ENCODE results near the gene FAF2.
A peak's percentile ranks its signal among the peaks of the same experiment; 100 is the strongest.
"Not testable (repeated sequence)": the region's sequence is repeated elsewhere in the genome, so short reads cannot be mapped to it uniquely, and the experiment has no call there.

FAF2 gene

GRCh38 chr5:176542596-176543427, 94.6 kb downstream of the FAF2 start:
- DNase-seq (ENCODE audit: low read depth in 2 of 2) = no peak

DNA sequence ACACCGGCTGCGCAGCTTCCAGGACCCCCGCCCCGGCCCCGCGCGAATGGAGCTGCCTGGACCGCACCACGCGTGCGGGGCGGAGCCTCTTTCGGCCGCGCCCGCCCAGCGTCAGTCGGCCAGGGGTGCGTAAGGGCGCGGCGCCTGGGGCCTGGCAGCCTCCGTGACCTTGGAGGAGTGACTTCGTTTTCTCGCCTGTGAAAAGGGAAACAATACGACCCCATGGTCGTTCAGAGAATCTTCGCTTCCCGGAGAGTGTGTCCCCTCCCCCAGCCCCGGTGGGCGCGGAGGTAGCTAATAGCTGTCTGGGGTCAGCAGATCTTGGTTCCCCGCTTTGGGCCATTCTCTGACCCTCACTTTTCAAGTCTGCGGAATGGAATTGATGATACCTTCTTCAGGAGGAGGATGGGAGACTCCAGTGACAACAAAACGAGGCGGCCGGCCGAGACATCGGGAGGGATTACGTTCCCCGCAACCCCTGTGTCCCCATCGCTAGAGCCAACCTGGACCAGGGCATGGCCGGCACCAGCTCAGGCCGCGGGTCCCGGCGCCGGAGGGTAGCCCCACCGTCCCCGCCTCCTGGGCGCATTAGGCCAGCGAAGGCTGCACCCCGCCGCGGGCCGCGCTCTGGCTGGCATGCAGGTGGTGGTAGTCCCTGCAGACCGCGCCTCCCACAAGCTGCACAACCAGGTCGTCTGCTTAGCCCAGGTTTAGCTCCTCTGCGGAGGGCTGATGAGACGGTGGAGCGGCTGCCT, 95.4 kb downstream of the FAF2 start:
- DNase-seq (ENCODE audit: low read depth in 2 of 2) = peak; percentile 71 to 72

DNA sequence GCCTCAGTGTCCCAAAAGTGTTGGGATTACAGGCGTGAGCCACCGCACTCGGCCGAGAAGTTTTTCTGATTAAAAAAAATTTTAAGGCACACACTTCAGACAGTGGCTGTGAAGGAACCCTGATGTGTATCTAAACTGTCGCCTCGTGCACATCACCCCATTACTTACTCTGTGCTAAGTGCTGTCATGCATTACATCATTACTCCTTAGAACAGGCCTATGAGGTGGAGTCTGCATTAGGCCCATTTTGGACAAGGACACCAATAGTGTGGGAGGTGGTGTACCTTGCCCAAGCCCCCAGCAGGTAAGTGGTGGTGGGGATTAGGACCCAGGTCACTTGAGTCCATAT, 97.2 kb downstream of the FAF2 start:
- DNase-seq (ENCODE audit: low read depth in 2 of 2) = no peak

DNA sequence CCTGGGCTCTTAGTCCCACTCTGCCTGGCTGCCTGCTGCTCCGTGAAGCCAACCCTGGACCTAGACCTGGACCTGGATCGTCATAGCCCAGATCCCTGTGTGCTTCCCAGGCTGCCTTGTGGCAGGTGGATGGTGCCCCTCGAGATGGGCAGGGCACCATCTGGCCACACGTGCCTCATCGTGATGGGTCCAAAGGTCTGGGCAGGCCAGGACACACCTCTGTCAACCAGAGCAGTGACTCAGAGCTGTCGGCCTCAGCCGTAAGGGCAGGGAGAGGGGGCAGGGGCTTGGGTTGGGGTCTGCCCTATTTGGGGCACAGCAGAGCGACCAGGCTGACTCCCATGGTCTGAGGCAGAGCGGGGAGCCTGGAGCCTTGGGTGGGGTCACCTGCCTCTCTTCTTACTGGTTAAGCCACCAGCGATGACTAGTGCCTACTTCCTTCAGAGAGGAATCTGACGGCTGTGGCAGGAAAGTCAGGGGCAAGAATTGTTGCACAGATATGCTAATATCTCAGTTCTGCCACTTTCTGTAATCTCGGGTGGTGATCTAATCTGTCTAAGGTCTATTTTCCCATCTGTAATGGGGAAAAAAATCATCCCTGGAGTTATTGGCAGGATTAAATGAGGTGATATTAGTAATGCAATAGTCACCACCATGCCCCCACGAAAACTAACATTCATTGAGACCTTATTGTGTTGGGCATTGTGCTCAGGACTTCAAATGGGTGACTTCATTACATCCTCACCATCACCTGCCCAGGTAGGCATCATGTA, 97.7 kb downstream of the FAF2 start:
- no peak for DNase-seq (ENCODE audit: low read depth in 2 of 2)

- DNase-seq (ENCODE audit: low read depth in 2 of 2) = no peak
These were observed 99.6 kb downstream of the FAF2 start for GRCh38 chr5:176547802-176548201.

DNA sequence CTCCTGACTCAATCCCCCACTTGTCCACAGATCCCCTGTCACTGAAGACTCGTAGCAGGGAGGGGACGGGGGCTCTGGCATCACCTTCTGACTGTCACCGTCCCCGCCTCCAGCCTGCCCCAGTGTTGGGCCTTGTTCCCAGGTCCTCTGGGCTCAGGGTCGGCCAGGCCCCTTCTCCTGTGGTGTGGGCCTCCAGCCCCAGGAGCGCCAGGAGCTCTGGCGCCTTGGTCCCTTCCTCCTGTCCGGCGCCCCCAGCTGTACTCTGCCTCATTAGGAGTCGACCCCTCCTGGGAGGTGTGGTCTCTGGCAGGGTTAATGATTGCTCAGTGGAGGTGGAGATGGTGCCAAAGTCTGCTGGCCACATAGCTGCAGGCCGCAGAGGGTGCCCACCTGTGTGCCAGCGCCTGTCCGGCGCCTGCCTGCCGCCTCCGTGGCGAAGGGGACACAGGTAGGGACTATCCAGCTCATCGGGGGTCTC, 100.8 kb downstream of the FAF2 start, which contains the start of gene CDHR2:
Gene CDHR2, plus strand, starts transcription at position 376 of the 478 bp plus-strand sequence. CDS start 16,011 bp downstream, outside the sequence.
- no peak for DNase-seq (ENCODE audit: low read depth in 2 of 2)

DNA sequence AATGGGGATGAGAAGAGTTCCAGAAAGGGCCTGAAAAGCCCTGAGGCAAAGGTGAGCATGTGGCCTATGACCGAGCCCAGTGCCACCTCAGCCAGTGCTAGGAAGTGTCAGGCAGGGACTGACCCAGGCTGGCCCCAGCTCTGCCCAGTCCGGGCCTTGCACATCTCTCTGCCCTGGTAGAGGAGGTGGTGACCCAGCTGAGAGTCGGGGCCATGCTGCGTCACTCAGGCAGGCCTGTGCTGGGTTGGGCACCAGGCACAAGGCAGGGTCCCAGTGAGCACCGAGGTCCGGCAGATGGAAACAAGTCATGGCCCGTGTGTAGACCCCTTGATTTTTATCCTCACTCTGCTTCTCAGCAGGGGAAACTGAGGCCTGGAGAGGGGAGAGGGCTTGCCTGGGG, 101.7 kb downstream of the FAF2 start:
- DNase-seq (ENCODE audit: low read depth in 2 of 2) = no peak

- no peak for DNase-seq (ENCODE audit: low read depth in 2 of 2)
These were observed 102.2 kb downstream of the FAF2 start for GRCh38 chr5:176550275-176550831.

GRCh38 chr5:176550937-176551336, 102.8 kb downstream of the FAF2 start:
- not testable (repeated sequence) for DNase-seq (ENCODE audit: low read depth in 2 of 2)

- DNase-seq (ENCODE audit: low read depth in 2 of 2) = no peak
These were observed 104.2 kb downstream of the FAF2 start for GRCh38 chr5:176552332-176552869.

- DNase-seq (ENCODE audit: low read depth in 2 of 2) = no peak
These were observed 105.3 kb downstream of the FAF2 start for GRCh38 chr5:176553260-176554085.

- DNase-seq (ENCODE audit: low read depth in 2 of 2) = no peak
These were observed 109.7 kb downstream of the FAF2 start for GRCh38 chr5:176557846-176558245.

Measured in stimulated activated CD8-positive, alpha-beta memory T cell treated with anti-CD3 and anti-CD28 coated beads, Interleukin-15, amount 100 ng/mL, for 48 hours (primary cell).